ENCODE data around the gene EPAS1.

- TF ChIP-seq ZNF232 (CRISPR knock-in tag; IDR thresholded peaks at IDR 0.05) (no peak), NR3C1 (CRISPR knock-in tag; conservative IDR thresholded peaks at IDR 0.05; ENCODE audit: low read depth) (no peak), CTCF (IDR thresholded peaks at IDR 0.05) (no peak)
- TF ChIP-seq, protein P1, sequence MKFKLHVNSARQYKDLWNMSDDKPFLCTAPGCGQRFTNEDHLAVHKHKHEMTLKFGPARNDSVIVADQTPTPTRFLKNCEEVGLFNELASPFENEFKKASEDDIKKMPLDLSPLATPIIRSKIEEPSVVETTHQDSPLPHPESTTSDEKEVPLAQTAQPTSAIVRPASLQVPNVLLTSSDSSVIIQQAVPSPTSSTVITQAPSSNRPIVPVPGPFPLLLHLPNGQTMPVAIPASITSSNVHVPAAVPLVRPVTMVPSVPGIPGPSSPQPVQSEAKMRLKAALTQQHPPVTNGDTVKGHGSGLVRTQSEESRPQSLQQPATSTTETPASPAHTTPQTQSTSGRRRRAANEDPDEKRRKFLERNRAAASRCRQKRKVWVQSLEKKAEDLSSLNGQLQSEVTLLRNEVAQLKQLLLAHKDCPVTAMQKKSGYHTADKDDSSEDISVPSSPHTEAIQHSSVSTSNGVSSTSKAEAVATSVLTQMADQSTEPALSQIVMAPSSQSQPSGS (CRISPR knock-in tag; IDR thresholded peaks at IDR 0.05; ENCODE audit: borderline replicate concordance, low read depth), result no peak
Observed at GRCh38 chr2:46413631-46414030, 116.4 kb downstream of the EPAS1 start.

All from WTC11 (cell line).